ENCODE results near the gene IL1RL2.
A peak's percentile ranks its signal among the peaks of the same experiment; 100 is the strongest.

IL1RL2 gene

GRCh38 chr2:102186791-102187495, at the start of gene IL1RL2:
Gene IL1RL2 (plus strand): TSS chr2:102187023. CDS start chr2:102187868, 845 bp downstream.
- no peak for DNase-seq (ENCODE audit: low read depth)

GRCh38 chr2:102137138-102137537, 49.7 kb upstream of the IL1RL2 start:
- DNase-seq (ENCODE audit: low read depth) = no peak

GRCh38 chr2:102138331-102138730, 48.5 kb upstream of the IL1RL2 start:
- DNase-seq (ENCODE audit: low read depth) = no peak

- no peak for DNase-seq (ENCODE audit: low read depth)
Observed at GRCh38 chr2:102139851-102140250, 47.0 kb upstream of the IL1RL2 start.

GRCh38 chr2:102140377-102140776, 46.4 kb upstream of the IL1RL2 start:
- no peak for DNase-seq (ENCODE audit: low read depth)

- DNase-seq (ENCODE audit: low read depth) = no peak
Observed at GRCh38 chr2:102141011-102141943, 45.5 kb upstream of the IL1RL2 start.

- DNase-seq (ENCODE audit: low read depth) = no peak
Observed at GRCh38 chr2:102141970-102142828, 44.6 kb upstream of the IL1RL2 start, which contains the start of gene IL1R1. Gene IL1R1 (plus strand): TSS chr2:102142746. CDS start chr2:102157725, 14,979 bp downstream.

GRCh38 chr2:102142829-102143449, 43.9 kb upstream of the IL1RL2 start:
- DNase-seq (ENCODE audit: low read depth) = no peak

GRCh38 chr2:102143450-102143985, 43.3 kb upstream of the IL1RL2 start:
- DNase-seq (ENCODE audit: low read depth) = no peak

- DNase-seq (ENCODE audit: low read depth) = no peak
Observed at GRCh38 chr2:102144128-102144527, 42.7 kb upstream of the IL1RL2 start.

- no peak for DNase-seq (ENCODE audit: low read depth)
Observed at GRCh38 chr2:102145107-102145506, 41.7 kb upstream of the IL1RL2 start.

- DNase-seq (ENCODE audit: low read depth) = no peak
Observed at GRCh38 chr2:102145934-102146333, 40.9 kb upstream of the IL1RL2 start.

GRCh38 chr2:102147935-102148334, 38.9 kb upstream of the IL1RL2 start:
- peak; percentile 20 for DNase-seq (ENCODE audit: low read depth)

- no peak for DNase-seq (ENCODE audit: low read depth)
Observed at GRCh38 chr2:102149243-102149642, 37.6 kb upstream of the IL1RL2 start.

- no peak for DNase-seq (ENCODE audit: low read depth)
Observed at GRCh38 chr2:102149644-102150455, 37.0 kb upstream of the IL1RL2 start.

GRCh38 chr2:102154364-102154763, 32.5 kb upstream of the IL1RL2 start:
- DNase-seq (ENCODE audit: low read depth) = no peak

GRCh38 chr2:102154946-102155702, 31.7 kb upstream of the IL1RL2 start:
- DNase-seq (ENCODE audit: low read depth) = no peak

- DNase-seq (ENCODE audit: low read depth) = no peak
Observed at GRCh38 chr2:102155703-102156515, 30.9 kb upstream of the IL1RL2 start.

Measured in activated gamma-delta T cell treated with anti-CD3 and anti-CD28 coated beads, Interleukin-2, amount 50 U/mL, for 16 hours (primary cell).